ENCODE data around the gene SMYD3. TPM values are rescaled to one million over a fixed set of nuclear protein-coding genes. Genes with fewer than 3 reads are reported as not detected.

Gene SMYD3
- total and polyA plus RNA-seq, 12 donors = 13.5 to 78.2 (median 26.8) TPM

- intact Hi-C loops (cut with DNase I) = loop anchor here in 1 of 2 donors (10.0 kb wide), 1 partner anchor 97 kb away; no protein-coding TSS in a partner anchor
These were observed 488.9 kb downstream of the SMYD3 start for GRCh38 chr1:246018146-246018545.

DNA sequence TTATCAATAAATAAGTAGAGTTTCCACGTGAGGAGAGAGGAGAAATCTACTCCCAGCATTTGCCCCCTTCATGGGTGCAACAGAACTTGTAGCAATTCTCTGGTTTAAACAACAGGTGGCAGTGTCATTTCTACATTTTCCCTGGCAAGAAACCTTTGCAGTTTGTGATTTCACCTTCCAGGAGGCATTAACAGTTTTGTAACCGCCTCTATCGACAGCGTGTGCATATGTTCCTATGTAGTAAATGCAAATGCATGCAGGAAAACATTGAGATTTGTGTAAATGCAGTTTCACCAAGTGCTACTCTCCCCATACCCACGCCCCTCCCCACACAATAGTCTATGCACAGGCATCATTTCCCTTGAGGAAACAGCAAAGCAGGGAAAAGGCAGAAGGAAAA lies 494.7 kb downstream of the SMYD3 start:
- Histone ChIP-seq H3K4me3 (no peak overlapping the region), H3K27ac (no peak overlapping the region), H3K4me1 (replicated peaks in 1 of 2) (no peaks in the 10 kb centered on the region), H3K9me3 (replicated peaks in 1 of 3) (no peaks in the 10 kb centered on the region), H3K27me3 (no peaks in the 10 kb centered on the region), H3K36me3 (replicated peaks in 1 of 2) (no peaks in the 10 kb centered on the region)
- DNase-seq = no peak
- 17 to 22% (median 19%) methylated on average over 5 of the region's 5 CpGs for WGBS, 4 donors
- intact Hi-C loops (cut with DNase I) = loop anchor here (5.0 to 10.0 kb wide), 4 partner anchors 102 to 435 kb away; no protein-coding TSS in a partner anchor
- TF ChIP-seq POLR2A (IDR thresholded peaks at IDR 0.05) (no peak), CTCF (IDR thresholded peaks at IDR 0.05) (peak; percentile 45 to 74 (median 72))

More at GRCh38 chr1:246018146-246018545, 488.9 kb downstream of the SMYD3 start:
- no peak overlapping the region for H3K27ac ChIP-seq
- DNase-seq = no peak
- no peak overlapping the region for H3K4me3 ChIP-seq
- no peaks in the 10 kb centered on the region for H3K9me3 ChIP-seq (replicated peaks in 1 of 3)
- no peaks in the 10 kb centered on the region for H3K36me3 ChIP-seq (replicated peaks in 1 of 2)
- no peaks in the 10 kb centered on the region for H3K27me3 ChIP-seq
- TF ChIP-seq CTCF (IDR thresholded peaks at IDR 0.05) = no peak
- TF ChIP-seq POLR2A (IDR thresholded peaks at IDR 0.05) = no peak
- WGBS, 4 donors = 84 to 90% (median 87%) methylated on average over 4 of the region's 4 CpGs
- no peaks in the 10 kb centered on the region for H3K4me1 ChIP-seq (replicated peaks in 1 of 2)

DNA sequence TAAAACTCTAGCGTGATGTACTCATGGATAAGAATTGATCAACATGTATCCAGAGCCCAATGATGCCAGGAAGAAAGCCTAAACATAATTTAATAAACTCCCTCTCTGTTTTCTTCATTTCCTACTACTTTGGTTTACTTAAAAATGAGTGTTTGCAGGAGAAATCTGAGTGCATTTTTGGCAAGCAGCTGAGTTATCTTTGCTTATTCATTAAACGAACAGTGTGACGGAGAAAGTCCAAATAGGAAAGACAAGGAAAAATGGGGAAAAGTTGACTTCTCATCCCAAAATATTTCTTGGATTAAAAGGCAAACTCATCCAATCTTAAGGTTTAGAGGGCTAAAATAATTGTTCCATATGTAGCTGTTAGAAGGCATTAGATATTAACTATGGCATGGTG lies 496.7 kb downstream of the SMYD3 start:
- Histone ChIP-seq H3K9me3 (replicated peaks in 1 of 3) (no peaks in the 10 kb centered on the region), H3K4me1 (replicated peaks in 1 of 2) (peaks cover 0 to 2% of the 10 kb centered on the region in 2 donors), H3K4me3 (no peak overlapping the region), H3K27me3 (no peaks in the 10 kb centered on the region), H3K27ac (no peak overlapping the region), H3K36me3 (replicated peaks in 1 of 2) (no peaks in the 10 kb centered on the region)
- no peak for TF ChIP-seq CTCF (IDR thresholded peaks at IDR 0.05)
- no peak for TF ChIP-seq POLR2A (IDR thresholded peaks at IDR 0.05)
- DNase-seq = no peak
- intact Hi-C loops (cut with DNase I) = loop anchor here (5.0 to 10.0 kb wide), 4 partner anchors 104 to 437 kb away; no protein-coding TSS in a partner anchor
- 92 to 97% (median 94%) methylated on average over 3 of the region's 3 CpGs for WGBS, 4 donors

- 82 to 89% (median 82%) methylated on average over 10 of the region's 10 CpGs for WGBS, 4 donors
- Histone ChIP-seq H3K27ac (no peak overlapping the region), H3K4me1 (replicated peaks in 1 of 2) (peaks cover 0 to 6% of the 10 kb centered on the region in 2 donors), H3K4me3 (no peak overlapping the region), H3K36me3 (replicated peaks in 1 of 2) (no peaks in the 10 kb centered on the region), H3K9me3 (replicated peaks in 1 of 3) (no peaks in the 10 kb centered on the region), H3K27me3 (no peaks in the 10 kb centered on the region)
- DNase-seq = no peak
- TF ChIP-seq CTCF (IDR thresholded peaks at IDR 0.05) (no peak), POLR2A (IDR thresholded peaks at IDR 0.05) (no peak)
- intact Hi-C loops (cut with DNase I) = no loop called here
These were observed 498.7 kb downstream of the SMYD3 start for GRCh38 chr1:246008363-246008831.

All from adrenal gland (tissue), 12 donors.